ENCODE measurements around the gene MEIOB.

MEIOB gene

GRCh38 chr16:1821861-1822611 is 49.9 kb downstream of the MEIOB start:
- no peak for DNase-seq (ENCODE audit: low read depth)
- TF ChIP-seq, protein P1, sequence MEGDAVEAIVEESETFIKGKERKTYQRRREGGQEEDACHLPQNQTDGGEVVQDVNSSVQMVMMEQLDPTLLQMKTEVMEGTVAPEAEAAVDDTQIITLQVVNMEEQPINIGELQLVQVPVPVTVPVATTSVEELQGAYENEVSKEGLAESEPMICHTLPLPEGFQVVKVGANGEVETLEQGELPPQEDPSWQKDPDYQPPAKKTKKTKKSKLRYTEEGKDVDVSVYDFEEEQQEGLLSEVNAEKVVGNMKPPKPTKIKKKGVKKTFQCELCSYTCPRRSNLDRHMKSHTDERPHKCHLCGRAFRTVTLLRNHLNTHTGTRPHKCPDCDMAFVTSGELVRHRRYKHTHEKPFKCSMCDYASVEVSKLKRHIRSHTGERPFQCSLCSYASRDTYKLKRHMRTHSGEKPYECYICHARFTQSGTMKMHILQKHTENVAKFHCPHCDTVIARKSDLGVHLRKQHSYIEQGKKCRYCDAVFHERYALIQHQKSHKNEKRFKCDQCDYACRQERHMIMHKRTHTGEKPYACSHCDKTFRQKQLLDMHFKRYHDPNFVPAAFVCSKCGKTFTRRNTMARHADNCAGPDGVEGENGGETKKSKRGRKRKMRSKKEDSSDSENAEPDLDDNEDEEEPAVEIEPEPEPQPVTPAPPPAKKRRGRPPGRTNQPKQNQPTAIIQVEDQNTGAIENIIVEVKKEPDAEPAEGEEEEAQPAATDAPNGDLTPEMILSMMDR (conservative IDR thresholded peaks at IDR 0.05; ENCODE audit: low read depth, low read length), result no peak
- no peak overlapping the region for H3K4me3 ChIP-seq (ENCODE audit: low read depth, low read length)

DNA sequence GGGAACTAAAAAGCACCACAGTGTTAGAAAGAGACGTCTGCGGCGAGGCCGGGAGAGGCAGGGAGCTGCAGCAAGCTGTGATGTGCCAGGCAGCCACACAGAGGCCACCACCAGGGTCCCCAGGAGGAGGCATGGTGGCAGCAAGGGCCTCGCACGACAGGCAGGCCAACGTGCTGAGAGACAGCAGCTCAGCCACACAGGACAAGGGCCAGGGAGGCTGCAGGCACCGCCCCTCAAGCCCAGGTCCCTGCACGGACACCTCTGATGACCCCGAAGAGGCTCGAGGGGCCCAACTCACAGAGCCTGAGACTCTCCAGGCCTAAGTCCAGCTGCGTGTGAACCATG is 51.0 kb downstream of the MEIOB start:
- no peak for DNase-seq (ENCODE audit: low read depth)
- TF ChIP-seq, protein P1 (conservative IDR thresholded peaks at IDR 0.05; ENCODE audit: low read depth, low read length), result no peak
- H3K4me3 ChIP-seq (ENCODE audit: low read depth, low read length), result no peak overlapping the region

GRCh38 chr16:1820096-1820945 is 51.6 kb downstream of the MEIOB start:
- no peak for DNase-seq (ENCODE audit: low read depth)
- no peak overlapping the region for H3K4me3 ChIP-seq (ENCODE audit: low read depth, low read length)
- TF ChIP-seq, protein P1 (conservative IDR thresholded peaks at IDR 0.05; ENCODE audit: low read depth, low read length), result no peak

- DNase-seq (ENCODE audit: low read depth), result no peak
- H3K4me3 ChIP-seq (ENCODE audit: low read depth, low read length), result no peak overlapping the region
- TF ChIP-seq, protein P1 (conservative IDR thresholded peaks at IDR 0.05; ENCODE audit: low read depth, low read length), result no peak
Measured at GRCh38 chr16:1819611-1820010, 52.4 kb downstream of the MEIOB start.

DNA sequence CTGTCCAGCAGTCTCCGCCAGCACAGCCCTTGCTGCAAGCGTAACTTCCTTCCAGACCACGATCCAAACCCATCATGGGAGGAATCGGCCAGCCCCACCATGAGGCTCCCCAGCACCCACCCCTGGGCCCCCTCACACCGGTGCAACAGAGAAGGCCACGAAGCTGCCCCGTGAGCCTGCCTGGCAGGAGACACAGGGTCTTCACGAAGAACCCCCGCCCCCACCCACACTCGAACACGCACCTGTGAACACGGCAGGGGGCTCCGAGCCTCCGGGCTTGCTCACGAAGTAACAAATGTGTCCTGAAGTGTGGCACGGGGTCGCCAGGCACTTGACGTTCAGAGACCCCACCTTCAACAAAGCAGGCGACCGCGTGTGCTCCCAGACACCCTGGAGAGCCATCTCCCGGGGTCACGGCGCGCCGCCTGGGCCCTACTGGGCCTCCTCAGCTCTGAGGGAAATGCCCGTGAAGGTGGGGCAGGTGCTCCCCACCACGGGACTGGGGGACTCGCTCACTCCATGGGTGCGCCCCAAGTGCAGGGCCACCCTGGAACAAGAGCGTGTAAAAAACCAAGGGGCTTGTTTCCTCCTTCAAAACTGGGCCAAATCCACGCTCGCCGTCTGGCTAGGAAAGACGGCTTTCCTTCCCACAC is 53.0 kb downstream of the MEIOB start:
- no peak overlapping the region for H3K4me3 ChIP-seq (ENCODE audit: low read depth, low read length)
- DNase-seq (ENCODE audit: low read depth), result no peak
- TF ChIP-seq, protein P1 (conservative IDR thresholded peaks at IDR 0.05; ENCODE audit: low read depth, low read length), result no peak

GRCh38 chr16:1818204-1818872 is 53.6 kb downstream of the MEIOB start:
- TF ChIP-seq, protein P1 (conservative IDR thresholded peaks at IDR 0.05; ENCODE audit: low read depth, low read length), result no peak
- DNase-seq (ENCODE audit: low read depth), result no peak
- H3K4me3 ChIP-seq (ENCODE audit: low read depth, low read length), result no peak overlapping the region

Data from choroid plexus epithelial cell (primary cell).